C4-2B (cell line): Measurements from ENCODE around the gene ATP11A.
A peak's percentile ranks its signal among the peaks of the same experiment; 100 is the strongest.

Source experiments
- H3K27ac ChIP-seq: fragments of 450-650 bp; 2 replicates; pipeline ENCODE4 v1.5.1; 2017
- CTCF ChIP-seq: fragments of 450-650 bp; conservative IDR thresholded peaks from 2 replicates; pipeline ENCODE4 v1.5.1; 2017; ENCODE audit warnings: mild to moderate bottlenecking
- ZFX ChIP-seq: fragments of 450-650 bp; IDR thresholded peaks from 2 replicates; pipeline ENCODE4 v1.6.1; 2017

ATP11A gene

DNA sequence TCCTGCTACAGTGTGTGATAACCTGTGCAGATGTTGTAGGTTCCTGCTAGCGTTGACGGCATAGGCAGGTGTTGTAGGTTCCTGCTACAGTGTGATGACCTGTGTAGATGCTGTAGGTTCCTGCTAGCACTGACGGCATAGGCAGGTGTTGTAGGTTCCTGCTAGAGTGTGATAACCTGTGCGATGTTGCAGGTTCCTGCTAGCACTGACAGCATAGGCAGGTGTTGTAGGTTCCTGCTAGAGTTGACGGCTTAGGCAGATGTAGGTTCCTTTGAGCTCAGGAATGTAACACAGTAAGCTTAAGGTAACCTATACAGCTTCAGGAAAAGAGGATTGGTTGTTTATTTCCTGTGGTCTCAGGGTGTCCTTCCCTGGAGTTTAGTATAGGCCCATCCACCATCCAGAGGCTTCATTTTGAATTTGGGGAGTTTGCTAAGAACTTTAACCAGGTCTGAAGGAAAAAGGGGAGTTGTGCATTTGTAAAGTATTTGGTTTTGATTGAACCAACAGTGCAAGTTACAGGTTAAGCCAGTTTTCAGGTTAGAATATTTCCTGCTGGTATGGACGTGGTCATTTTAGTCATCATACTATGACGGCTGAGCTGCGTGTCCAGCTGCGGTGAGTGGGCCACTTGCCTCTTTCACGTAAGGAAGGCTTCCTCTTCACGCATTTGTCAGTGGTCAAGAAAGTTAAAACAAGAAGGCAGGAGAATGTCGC, 53.8 kb downstream of the ATP11A start:
- no peak overlapping the region for H3K27ac ChIP-seq
- TF ChIP-seq CTCF, result no peak
- no peak for TF ChIP-seq ZFX

DNA sequence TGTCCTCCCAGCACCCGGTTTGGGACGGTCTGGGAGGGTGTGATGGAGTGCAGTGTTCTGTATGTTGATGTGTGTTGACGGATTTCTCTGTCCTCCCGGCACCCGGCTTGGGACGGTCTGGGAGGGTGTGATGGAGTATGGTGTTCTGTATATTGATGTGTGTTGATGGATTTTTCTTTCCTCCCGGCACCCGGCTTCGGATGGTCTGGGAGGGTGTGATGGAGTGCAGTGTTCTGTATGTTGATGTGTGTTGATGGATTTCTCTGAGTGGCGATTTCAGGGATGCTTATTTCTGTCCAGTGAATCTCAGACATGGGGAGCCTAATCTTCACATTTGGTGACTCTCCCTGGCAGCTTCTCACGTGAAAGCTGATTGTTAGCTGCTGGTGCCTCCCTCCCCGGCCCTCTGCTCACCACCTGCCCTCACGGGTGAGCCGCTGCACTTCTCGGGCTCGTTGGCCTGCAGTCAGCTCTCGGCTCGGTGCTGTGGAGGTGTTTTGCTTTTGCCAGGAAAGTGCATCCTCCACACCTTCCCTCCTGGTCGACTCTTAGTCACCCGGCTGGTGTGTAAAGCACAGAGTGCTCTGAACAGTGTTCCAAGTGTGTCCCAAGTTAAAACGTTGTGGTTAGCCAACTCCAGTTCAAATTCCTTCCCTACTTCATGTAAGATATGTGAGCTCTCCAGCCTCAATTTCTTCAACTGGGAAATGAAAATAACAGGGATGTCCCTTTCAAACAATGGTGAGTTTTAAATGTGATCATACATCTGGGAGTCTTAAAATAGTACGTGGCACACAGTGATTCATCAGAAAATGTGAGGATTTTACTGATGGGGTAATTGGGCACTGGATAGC, 54.6 kb downstream of the ATP11A start:
- H3K27ac ChIP-seq, result no peak overlapping the region
- no peak for TF ChIP-seq CTCF
- no peak for TF ChIP-seq ZFX

DNA sequence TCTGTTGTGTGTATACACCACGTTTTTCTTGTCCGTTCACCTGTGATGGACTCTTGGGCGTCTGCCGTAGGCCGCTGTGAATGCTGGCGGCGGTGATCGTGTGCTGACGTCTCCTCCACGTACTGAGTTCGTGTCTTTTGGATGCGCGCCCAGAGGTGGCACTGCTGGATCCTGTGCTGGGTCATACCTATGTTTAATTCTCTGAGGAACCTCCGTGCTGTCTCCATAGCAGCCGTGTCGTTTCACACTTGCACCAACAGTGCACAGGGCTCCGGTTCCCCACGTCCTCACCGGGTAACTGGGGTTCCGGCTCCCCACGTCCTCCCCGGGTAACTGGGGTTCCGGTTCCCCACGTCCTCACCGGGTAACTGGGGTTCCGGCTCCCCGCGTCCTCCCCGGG, 56.2 kb downstream of the ATP11A start:
- H3K27ac ChIP-seq, result peak overlapping the region; percentile 45
- TF ChIP-seq ZFX (no peak), CTCF (no peak)

DNA sequence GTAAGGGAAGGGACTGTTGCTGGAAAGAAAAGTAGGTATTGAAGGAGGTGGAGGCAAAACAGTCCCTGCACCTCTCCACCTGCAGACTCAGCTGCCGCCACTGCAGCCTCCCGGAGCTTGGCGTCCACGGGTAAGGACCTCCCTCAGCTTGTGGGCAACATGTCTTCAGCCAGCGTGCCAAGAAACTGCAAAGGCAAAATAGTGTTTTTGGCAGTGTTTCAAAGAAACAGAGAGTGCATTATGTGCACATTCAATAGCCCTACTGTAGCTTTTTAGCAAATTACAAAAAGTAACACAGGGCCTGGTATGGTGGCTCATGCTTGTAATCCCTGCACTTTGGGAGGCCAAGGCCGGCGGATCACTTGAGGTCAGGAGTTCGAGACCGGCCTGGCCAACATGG, 57.4 kb downstream of the ATP11A start:
- no peak overlapping the region for H3K27ac ChIP-seq
- TF ChIP-seq CTCF, result no peak
- TF ChIP-seq ZFX, result no peak

- no peak for TF ChIP-seq CTCF
- no peak for TF ChIP-seq ZFX
- no peak overlapping the region for H3K27ac ChIP-seq
Observed at GRCh38 chr13:112748947-112749735, 59.3 kb downstream of the ATP11A start.

DNA sequence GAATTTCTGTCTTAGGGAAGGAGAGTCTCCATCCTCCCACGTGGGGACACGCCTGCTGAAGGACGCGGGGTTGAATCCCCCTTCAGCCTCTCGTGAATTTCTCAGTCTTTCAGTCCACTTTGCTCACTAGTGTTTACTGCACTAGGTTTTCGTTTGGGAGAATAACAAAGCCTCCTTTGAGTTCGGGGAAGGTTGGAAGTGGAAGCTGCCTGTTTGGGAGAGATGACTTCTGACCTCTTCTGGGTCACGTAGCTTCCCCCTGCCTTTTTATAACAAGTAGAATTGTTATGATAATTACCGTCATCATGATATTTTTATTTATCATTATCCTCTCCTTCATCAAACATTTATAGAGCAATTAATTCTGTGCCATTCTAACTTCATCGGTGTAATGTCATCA, 60.7 kb downstream of the ATP11A start:
- no peak for TF ChIP-seq CTCF
- TF ChIP-seq ZFX, result no peak
- no peak overlapping the region for H3K27ac ChIP-seq
